Measurements from ENCODE around the gene ZNF280B. TPM values are rescaled to one million over a fixed set of nuclear protein-coding genes. Genes with fewer than 3 reads are reported as not detected.
"Not testable (repeated sequence)": the region's sequence is repeated elsewhere in the genome, so short reads cannot be mapped to it uniquely, and the experiment has no call there.

Gene ZNF280B
- polyA plus RNA-seq, 1 of the 3 experiments (the other 2 are of a cell fraction) = 0.82 TPM

DNA sequence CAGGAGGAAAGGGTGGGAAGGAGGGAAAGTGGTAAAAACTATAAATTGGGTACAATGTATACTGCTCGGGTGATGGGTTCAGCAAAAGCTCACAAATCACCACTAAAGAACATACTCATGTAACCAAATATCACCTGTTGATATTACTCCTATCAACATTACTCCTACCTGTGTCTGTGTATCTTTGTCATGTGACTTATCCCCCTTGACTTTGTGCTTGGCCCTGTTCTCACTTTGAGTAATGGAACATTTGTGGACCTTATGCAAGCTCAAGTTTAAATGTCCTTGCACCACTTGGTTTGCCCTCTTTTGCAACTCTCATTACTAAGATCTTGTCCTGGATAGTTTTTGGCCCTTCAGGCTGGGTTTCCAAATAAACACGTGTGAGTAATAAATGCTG lies 39.0 kb downstream of the ZNF280B start:
- no peaks in the 10 kb centered on the region for H3K9me2 ChIP-seq
- ChIA-PET CTCF (interaction anchor here (0.7 kb wide), 1 partner anchor 217 kb away, joined by 4 read pairs; no protein-coding TSS in a partner anchor), POLR2A (no interaction called here)
- no peaks in the 10 kb centered on the region for H3K9me3 ChIP-seq
- no peak for TF ChIP-seq GABPA (IDR thresholded peaks at IDR 0.05; ENCODE audit: low read depth)
- no peak for TF ChIP-seq MXI1 (IDR thresholded peaks at IDR 0.05; ENCODE audit: low read depth, low read length)
- no peak for TF ChIP-seq CHD2 (IDR thresholded peaks at IDR 0.05; ENCODE audit: low read length, partially characterized antibody)
- no peak for TF ChIP-seq JUND (IDR thresholded peaks at IDR 0.05)
- TF ChIP-seq FOXM1 (IDR thresholded peaks at IDR 0.05; ENCODE audit: low read depth) = no peak
- TF ChIP-seq ELF1 (IDR thresholded peaks at IDR 0.05) = no peak
- TF ChIP-seq YY1 (IDR thresholded peaks at IDR 0.05; ENCODE audit: low read depth) = no peak
- TF ChIP-seq RCOR1 (IDR thresholded peaks at IDR 0.05; ENCODE audit: low read length) = no peak
- no peak for TF ChIP-seq SIN3A (IDR thresholded peaks at IDR 0.05; ENCODE audit: borderline replicate concordance, low read depth, low read length)
- no peak for TF ChIP-seq TEAD4 (IDR thresholded peaks at IDR 0.05; ENCODE audit: borderline replicate concordance, insufficient read depth)
- TF ChIP-seq POLR2AphosphoS5 (IDR thresholded peaks at IDR 0.05; ENCODE audit: low read depth, low read length) = no peak
- TF ChIP-seq, protein P1, sequence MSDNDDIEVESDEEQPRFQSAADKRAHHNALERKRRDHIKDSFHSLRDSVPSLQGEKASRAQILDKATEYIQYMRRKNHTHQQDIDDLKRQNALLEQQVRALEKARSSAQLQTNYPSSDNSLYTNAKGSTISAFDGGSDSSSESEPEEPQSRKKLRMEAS (IDR thresholded peaks at IDR 0.05; ENCODE audit: low read depth) = no peak
- TF ChIP-seq RFX5 (IDR thresholded peaks at IDR 0.05; ENCODE audit: low read length) = no peak
- TF ChIP-seq NRF1 (IDR thresholded peaks at IDR 0.05; ENCODE audit: low read depth, low read length) = no peak
- TF ChIP-seq TAF1 (IDR thresholded peaks at IDR 0.05; ENCODE audit: borderline replicate concordance, low read depth, low read length) = no peak
- H3K79me2 ChIP-seq (ENCODE audit: insufficient read depth) = no peaks in the 10 kb centered on the region
- 30% methylated on average over 2 of the region's 2 CpGs for WGBS (ENCODE audit: low lambda C conversion rate)
- no peak overlapping the region for H3K4me2 ChIP-seq
- H3K9ac ChIP-seq = no peak overlapping the region
- no peaks in the 10 kb centered on the region for H3F3A ChIP-seq (replicated peaks; ENCODE audit: insufficient read depth)
- no peaks in the 10 kb centered on the region for H4K20me1 ChIP-seq (ENCODE audit: insufficient read depth)
- H2AFZ ChIP-seq (ENCODE audit: low read depth) = no peak overlapping the region
- no peak overlapping the region for H3K4me3 ChIP-seq (ENCODE audit: low read depth in 2 of 2, low read length in 1 of 2)
- no peak for DNase-seq
- no peaks in the 10 kb centered on the region for H3K4me1 ChIP-seq (ENCODE audit: control insufficient read depth in 1 of 2, insufficient read depth in 2 of 2, low read depth in 1 of 2, low read length in 1 of 2)
- H3K27ac ChIP-seq (ENCODE audit: low read depth in 2 of 2, low read length in 1 of 2) = no peak overlapping the region
- no peaks in the 10 kb centered on the region for H3K36me3 ChIP-seq (replicated peaks in 1 of 2; ENCODE audit: control insufficient read depth in 1 of 2, insufficient read depth in 2 of 2, low read length in 1 of 2)
- peaks cover 3% of the 10 kb centered on the region; the same call in 1 of the 2 replicates for H3K27me3 ChIP-seq (ENCODE audit: insufficient read depth)

DNA sequence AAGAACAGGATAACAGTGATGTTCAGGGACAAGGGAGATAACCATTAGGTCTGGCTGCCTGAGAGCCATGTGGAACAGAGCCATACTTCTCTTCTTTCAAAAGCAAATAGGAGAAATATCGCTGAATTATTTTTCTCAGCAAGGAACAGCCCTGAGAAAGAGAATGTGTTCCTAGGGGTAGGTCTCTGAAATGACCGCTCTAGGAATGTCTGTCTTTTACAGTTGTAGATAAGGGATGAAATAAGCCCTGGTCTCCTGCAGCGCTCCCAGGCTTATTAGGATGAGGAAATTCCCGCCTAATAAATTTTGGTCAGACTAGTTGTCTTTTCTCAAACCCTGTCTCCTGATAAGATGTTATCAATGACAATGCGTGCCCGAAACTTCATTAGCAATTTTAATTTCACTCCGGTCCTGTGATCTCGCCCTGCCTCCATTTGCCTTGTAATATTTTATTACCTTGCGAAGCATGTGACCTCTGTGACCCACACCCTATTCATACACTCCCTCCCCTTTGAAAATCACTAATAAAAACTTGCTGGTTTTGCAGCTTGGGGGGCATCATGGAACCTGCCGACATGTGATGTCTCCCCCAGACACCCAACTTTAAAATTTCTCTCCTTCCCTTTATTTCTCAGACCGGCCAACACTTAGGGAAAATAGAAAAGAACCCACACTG lies 39.6 kb downstream of the ZNF280B start:
- H3K79me2 ChIP-seq (ENCODE audit: insufficient read depth) = not testable (repeated sequence)

More for the DNA sequence above, 39.6 kb downstream of the ZNF280B start:
- H3K4me1 ChIP-seq (ENCODE audit: control insufficient read depth in 1 of 2, insufficient read depth in 2 of 2, low read depth in 1 of 2, low read length in 1 of 2); H3K4me3 ChIP-seq (ENCODE audit: low read depth in 2 of 2, low read length in 1 of 2); POLR2A ChIA-PET; H2AFZ ChIP-seq (ENCODE audit: low read depth); H3K9me2 ChIP-seq; H3K9ac ChIP-seq; H3K36me3 ChIP-seq (replicated peaks in 1 of 2; ENCODE audit: control insufficient read depth in 1 of 2, insufficient read depth in 2 of 2, low read length in 1 of 2); H3F3A ChIP-seq (replicated peaks; ENCODE audit: insufficient read depth); H3K27ac ChIP-seq (ENCODE audit: low read depth in 2 of 2, low read length in 1 of 2); H4K20me1 ChIP-seq (ENCODE audit: insufficient read depth); H3K27me3 ChIP-seq (ENCODE audit: insufficient read depth); CTCF ChIA-PET; DNase-seq; H3K4me2 ChIP-seq; H3K9me3 ChIP-seq: not testable (repeated sequence)
- 38% methylated on average over 11 of the region's 11 CpGs for WGBS (ENCODE audit: low lambda C conversion rate)

Data from SK-N-SH (cell line).